GM19099 (cell line): ENCODE data around the gene CBLB.

Experiments
- POLR2A ChIP-seq: IDR thresholded peaks from 3 replicates; pipeline ENCODE4 v1.6.1; 2011; ENCODE audit warnings: low read depth; ENCODE audit not compliant: insufficient read length; ENCODE audit errors: extremely low read depth

Gene CBLB

DNA sequence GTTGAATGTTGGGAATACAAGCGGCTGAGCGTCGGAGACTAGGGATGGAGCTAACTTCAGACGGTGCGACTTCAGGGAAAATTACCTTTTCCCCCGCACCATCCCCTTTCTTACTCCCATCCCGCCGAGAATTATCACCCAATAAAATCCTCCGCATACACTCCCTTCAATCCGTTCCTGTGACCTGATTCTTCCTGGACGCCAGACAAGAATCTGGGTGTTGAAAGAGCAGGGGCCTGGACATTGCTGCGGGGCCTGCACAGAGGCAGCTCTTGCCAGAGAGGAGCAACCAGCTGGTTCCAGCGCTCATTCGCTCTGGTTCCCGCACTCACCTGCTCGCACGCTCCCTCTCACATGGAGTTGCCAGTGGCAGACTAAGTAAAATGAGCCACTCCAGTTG lies 260.2 kb downstream of the CBLB start:
- TF ChIP-seq POLR2A, result no peak

DNA sequence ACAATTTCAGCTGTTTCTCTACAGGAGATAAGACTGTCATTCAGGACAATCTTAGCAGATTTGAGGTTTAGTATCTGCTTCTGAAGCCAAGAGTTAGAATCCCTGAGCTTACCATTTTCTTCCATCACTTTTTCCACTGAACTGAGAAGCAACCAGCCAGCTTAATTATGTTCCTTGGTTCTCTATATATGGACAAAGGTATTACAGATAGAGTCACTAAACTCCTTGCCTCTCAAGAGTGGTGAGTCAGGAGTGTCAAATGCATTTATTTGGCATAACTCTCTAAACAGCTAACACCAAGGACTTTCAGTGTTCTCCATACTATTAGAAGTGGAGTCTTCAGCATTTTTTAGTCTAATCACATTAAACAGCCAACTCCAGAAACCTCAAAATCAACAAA lies 262.8 kb downstream of the CBLB start:
- TF ChIP-seq POLR2A, result no peak
